Measurements from ENCODE around the gene TP53I11.

- no peak for TF ChIP-seq JUNB (IDR thresholded peaks at IDR 0.05; ENCODE audit: unreplicated experiment)
- no peak for TF ChIP-seq CTCF (conservative IDR thresholded peaks at IDR 0.05; ENCODE audit: low read depth in 2 of 2)
Observed at GRCh38 chr11:44983786-44984185, 33.1 kb upstream of the TP53I11 start.

Measured in GM23338 (cell line).